Endothelial cell of umbilical vein (primary cell): ENCODE measurements around the gene FBXO10. TPM values are rescaled to one million over a fixed set of nuclear protein-coding genes. Genes with fewer than 3 reads are reported as not detected.

Source experiments
- BruUV-seq: library from RNA; stranded (reverse); fragments of 400-500 nt; replicated peaks from 2 replicates; lab custom pipeline; 2021; lab: Mats Ljungman, UMichigan
- CTCF ChIA-PET: fragments of 300-600, 350-600 bp; sonication (Branson Sonifier 250); formaldehyde crosslinking; loops from one replicate; lab custom pipeline; 2021; ENCODE audit warnings: antibody characterized with exemption, inconsistent platforms; lab: Charles Lee
- POLR2A ChIA-PET: fragments of 300-600, 350-600 bp; sonication (Branson Sonifier 250); formaldehyde crosslinking; loops from one replicate; lab custom pipeline; 2021; ENCODE audit warnings: antibody characterized with exemption, inconsistent platforms; lab: Charles Lee
- DNase-seq: peaks from one replicate; pipeline ENCODE4 v3.0.0-alpha.2; 2011; ENCODE audit warnings: low read depth, low spot score
- FAIRE-seq: peaks from 2 replicates; lab custom pipeline; 2011; peaks lifted over from hg19 to GRCh38; lab: Jason Lieb, UNC
- H2AFZ ChIP-seq: 2 replicates; pipeline ENCODE4 v1.6.0; 2012; ENCODE audit warnings: low read depth, low read length, control low read depth, inconsistent platforms
- H3K27ac ChIP-seq: 2 replicates; pipeline ENCODE4 v1.5.1; 2011; ENCODE audit warnings: low read depth, mild to moderate bottlenecking, control low read depth, low read length, moderate library complexity; ENCODE audit not compliant: insufficient read depth
- H3K27me3 ChIP-seq, 2 experiments: 2 replicates each; pipeline versions ENCODE4 v1.6.0 to v1.6.1; 2011; ENCODE audit warnings: low read length in 2 of 2, mixed read lengths in 1 of 2; ENCODE audit not compliant: control insufficient read depth in 2 of 2, insufficient read depth in 2 of 2
- H3K36me3 ChIP-seq, 2 experiments: 2 replicates in 1 of 2; 3 replicates in 1 of 2; pipeline ENCODE4 v1.5.1; 2011; ENCODE audit warnings: low read length in 2 of 2, mild to moderate bottlenecking in 1 of 2, moderate library complexity in 1 of 2; ENCODE audit not compliant: control insufficient read depth in 2 of 2, insufficient read depth in 2 of 2; ENCODE audit errors: extremely low read depth in 1 of 2
- H3K4me1 ChIP-seq: 3 replicates; pipeline ENCODE4 v1.5.1; 2011; ENCODE audit warnings: mild to moderate bottlenecking, low read length; ENCODE audit not compliant: control insufficient read depth, insufficient read depth; ENCODE audit errors: extremely low read depth
- H3K4me2 ChIP-seq: 2 replicates; pipeline ENCODE4 v1.6.1; 2011; ENCODE audit warnings: low read length, control low read depth, mixed read lengths; ENCODE audit not compliant: insufficient read depth
- H3K4me3 ChIP-seq, 3 experiments: fragments of 200-600 bp in 1 of 3; sonication (generic), shearing (Covaris generic) in 1 of 3; replicated peaks in 1 of 3; 2 replicates each; pipeline ENCODE4 v1.5.1; 2011 to 2016; ENCODE audit warnings: control low read depth in 3 of 3, low read length in 3 of 3, mild to moderate bottlenecking in 2 of 3, inconsistent platforms in 1 of 3, low read depth in 1 of 3, moderate library complexity in 1 of 3; ENCODE audit not compliant: insufficient read depth in 1 of 3
- H3K79me2 ChIP-seq: 2 replicates; pipeline ENCODE4 v1.6.0; 2012; ENCODE audit warnings: low read length, inconsistent platforms; ENCODE audit not compliant: control insufficient read depth, insufficient read depth
- H3K9ac ChIP-seq: replicated peaks from 2 replicates; pipeline ENCODE3; 2011; ENCODE audit warnings: low read length, control low read depth; ENCODE audit not compliant: insufficient read depth; ENCODE audit errors: extremely low read depth
- H3K9me1 ChIP-seq: replicated peaks from 3 replicates; pipeline ENCODE4 v1.6.0; 2011; ENCODE audit warnings: mild to moderate bottlenecking, low read length; ENCODE audit not compliant: control insufficient read depth, insufficient read depth; ENCODE audit errors: extremely low read depth
- H3K9me3 ChIP-seq: replicated peaks from 2 replicates; pipeline ENCODE4 v1.5.1; 2012; ENCODE audit warnings: low read length, inconsistent platforms; ENCODE audit not compliant: control insufficient read depth, insufficient read depth
- H4K20me1 ChIP-seq: replicated peaks from 2 replicates; pipeline ENCODE3; 2011; ENCODE audit warnings: mild to moderate bottlenecking, low read length; ENCODE audit not compliant: control insufficient read depth, insufficient read depth; ENCODE audit errors: extremely low read depth
- CTCF ChIP-seq, 2 donors: IDR thresholded peaks; 1 replicate in 1 of 2; 2 replicates in 1 of 2; pipeline ENCODE4 v1.5.1; 2011; ENCODE audit warnings: low read length in 2 of 2, mild to moderate bottlenecking in 2 of 2, moderate library complexity in 2 of 2, control low read depth in 1 of 2, inconsistent platforms in 1 of 2, low read depth in 1 of 2; ENCODE audit not compliant: insufficient read depth in 1 of 2; ENCODE audit errors: extremely low read depth in 1 of 2
- FOS ChIP-seq: IDR thresholded peaks from 2 replicates; pipeline ENCODE4 v1.6.1; 2011; ENCODE audit warnings: mild to moderate bottlenecking, low read length, moderate library complexity, borderline replicate concordance; ENCODE audit not compliant: insufficient read depth
- GATA2 ChIP-seq: IDR thresholded peaks from 2 replicates; pipeline ENCODE4 v1.7.0; 2011; ENCODE audit warnings: low read depth, mild to moderate bottlenecking, moderate library complexity, mixed read lengths, low read length; ENCODE audit not compliant: insufficient read length, insufficient read depth
- JUN ChIP-seq: IDR thresholded peaks from 2 replicates; pipeline ENCODE4 v1.6.1; 2011; ENCODE audit warnings: borderline replicate concordance, low read depth; ENCODE audit not compliant: insufficient read length, insufficient read depth
- MAX ChIP-seq: IDR thresholded peaks from 2 replicates; pipeline ENCODE4 v1.6.1; 2011; ENCODE audit not compliant: insufficient read depth, insufficient read length
- MYC ChIP-seq: IDR thresholded peaks from one replicate; pipeline ENCODE4 v1.6.1; 2011; ENCODE audit warnings: mild to moderate bottlenecking, low read depth, low read length
- POLR2A ChIP-seq: IDR thresholded peaks from 2 replicates; pipeline ENCODE4 v1.6.1; 2012; ENCODE audit warnings: low read depth, mild to moderate bottlenecking, control low read depth, low read length
- POLR2AphosphoS5 ChIP-seq: IDR thresholded peaks from 2 replicates; pipeline ENCODE4 v1.6.1; 2012; ENCODE audit warnings: low read depth, mild to moderate bottlenecking, control low read depth, low read length, moderate library complexity; ENCODE audit not compliant: insufficient read depth
- dilution Hi-C: fragments of 300-500 bp; cut with MboI; formaldehyde crosslinking; loops from one replicate; pipeline ENCODE4 v1.15.0; 2019; ENCODE audit warnings: low sequenced_read_pairs; ENCODE audit not compliant: extremely low pct_ligation_motif_present
- intact Hi-C: fragments of 100-400 bp; cut with micrococcal nuclease; formaldehyde crosslinking; loops from one replicate; pipeline ENCODE4 v1.10.0; 2022
- polyA plus RNA-seq, 4 experiments: library from polyadenylated mRNA; depleted of rRNA in 3 of 4; stranded (reverse) in 3 of 4; unstranded in 1 of 4; fragments of >200 nt; gene quantifications; 2 replicates each; pipeline versions ENCODE4 v1.2.1 to v1.2.3, GENCODE V29; 2011 to 2012; ENCODE audit warnings: missing spikeins in 1 of 4
- total RNA-seq: library from RNA; stranded (reverse); gene quantifications from 2 replicates; pipeline ENCODE4 v1.2.3, GENCODE V29; 2021

FBXO10 gene
- total and polyA plus RNA-seq, 2 donors (not counting 3 experiments of a cell fraction or from before 2014, with no cell fraction given), result 11.8 to 14.4 TPM

DNA sequence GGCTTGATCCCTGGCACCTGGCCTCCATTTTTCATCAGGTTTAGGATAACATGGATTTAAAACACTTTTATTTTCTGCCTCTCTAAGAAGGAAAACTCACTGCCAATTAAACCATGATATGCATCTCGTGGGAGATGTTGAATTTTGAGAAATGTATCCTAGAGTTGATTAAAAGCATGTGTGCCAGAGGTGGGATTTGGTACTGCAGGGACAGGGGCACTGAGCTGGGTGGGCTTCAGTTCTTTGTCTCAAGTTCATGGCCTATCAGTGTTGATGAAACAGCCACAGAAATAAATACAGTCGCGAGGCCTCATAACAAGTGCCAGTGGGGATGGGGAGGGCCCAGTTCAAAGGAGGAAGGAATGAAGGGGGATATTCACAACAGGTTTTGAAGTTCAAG lies 55.5 kb downstream of the FBXO10 start:
- H3K4me1 ChIP-seq, result no peaks in the 10 kb centered on the region
- H3K4me2 ChIP-seq, result no peak overlapping the region
- intact Hi-C loops, result no loop called here
- no TSS peak for BruUV-seq
- no peak overlapping the region for H2AFZ ChIP-seq
- FAIRE-seq, result no peak
- H3K4me3 ChIP-seq, result no peak overlapping the region
- ChIA-PET CTCF (interaction anchor here (0.6 to 1.4 kb wide), 3 partner anchors 12 to 262 kb away, joined by 3 to 4 read pairs (median 3); no protein-coding TSS in a partner anchor), POLR2A (no interaction called here)
- no peak overlapping the region for H3K27ac ChIP-seq
- DNase-seq, result no peak
- H3K9me3 ChIP-seq, result no peaks in the 10 kb centered on the region
- TF ChIP-seq JUN (no peak), CTCF (IDR thresholded peaks at IDR 0.05; ENCODE audit: extremely low read depth in 1 of 2, insufficient read depth in 1 of 2, low read depth in 1 of 2, low read length in 2 of 2) (no peak), POLR2AphosphoS5 (no peak), MAX (no peak), FOS (no peak), POLR2A (no peak), GATA2 (no peak), MYC (no peak)
- H3K9ac ChIP-seq, result no peak overlapping the region
- H4K20me1 ChIP-seq, result no peaks in the 10 kb centered on the region
- no peaks in the 10 kb centered on the region for H3K9me1 ChIP-seq
- no peaks in the 10 kb centered on the region for H3K27me3 ChIP-seq
- dilution Hi-C loops, result no loop called here
- H3K36me3 ChIP-seq, result peaks cover 2 to 24% of the 10 kb centered on the region in 2 experiments
- no peaks in the 10 kb centered on the region for H3K79me2 ChIP-seq
